Stimulated activated CD4-positive, alpha-beta T cell treated with anti-CD3 and anti-CD28 coated beads, TNF-alpha, amount 100 ng/mL, for 4 hours (primary cell): Measurements from ENCODE around the gene SLC7A10.
"Not testable (repeated sequence)": the region's sequence is repeated elsewhere in the genome, so short reads cannot be mapped to it uniquely, and the experiment has no call there.

Experiments used
- DNase-seq, 3 experiments: peaks; one replicate each; pipeline ENCODE4 v3.0.0-alpha.2; 2020; ENCODE audit warnings: low read depth in 3 of 3

Gene SLC7A10

DNA sequence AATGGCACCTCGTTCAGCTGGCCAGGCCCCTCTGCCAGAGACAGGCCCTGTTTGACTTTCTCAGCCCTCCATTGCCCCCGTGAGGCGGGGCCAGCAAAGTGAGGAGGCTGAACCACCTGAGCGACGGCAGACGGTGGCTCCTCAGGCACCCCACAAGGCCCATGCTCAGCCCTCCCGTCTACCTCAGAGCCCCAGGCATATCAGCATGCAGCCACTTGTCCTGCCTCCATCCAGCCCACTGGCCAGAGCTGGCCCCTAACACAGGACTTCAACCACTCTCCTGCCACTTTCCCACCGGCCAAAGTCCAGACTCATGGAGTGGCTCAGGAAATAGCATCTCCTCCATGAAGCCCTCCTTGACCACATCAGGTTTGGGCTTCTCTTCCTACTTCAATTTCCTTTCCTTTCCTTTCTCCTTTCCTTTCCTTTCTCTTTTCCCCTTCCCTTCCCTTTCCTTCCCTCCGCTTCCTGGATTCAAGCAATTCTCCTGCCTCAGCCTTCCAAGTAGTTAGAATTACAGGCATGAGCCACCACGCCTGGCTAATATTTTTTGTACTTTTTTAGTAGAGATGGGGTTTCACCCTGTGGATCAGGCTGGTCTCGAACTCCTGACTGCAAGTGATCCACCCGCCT is 9.3 kb downstream of the SLC7A10 start:
- no peak for DNase-seq

DNA sequence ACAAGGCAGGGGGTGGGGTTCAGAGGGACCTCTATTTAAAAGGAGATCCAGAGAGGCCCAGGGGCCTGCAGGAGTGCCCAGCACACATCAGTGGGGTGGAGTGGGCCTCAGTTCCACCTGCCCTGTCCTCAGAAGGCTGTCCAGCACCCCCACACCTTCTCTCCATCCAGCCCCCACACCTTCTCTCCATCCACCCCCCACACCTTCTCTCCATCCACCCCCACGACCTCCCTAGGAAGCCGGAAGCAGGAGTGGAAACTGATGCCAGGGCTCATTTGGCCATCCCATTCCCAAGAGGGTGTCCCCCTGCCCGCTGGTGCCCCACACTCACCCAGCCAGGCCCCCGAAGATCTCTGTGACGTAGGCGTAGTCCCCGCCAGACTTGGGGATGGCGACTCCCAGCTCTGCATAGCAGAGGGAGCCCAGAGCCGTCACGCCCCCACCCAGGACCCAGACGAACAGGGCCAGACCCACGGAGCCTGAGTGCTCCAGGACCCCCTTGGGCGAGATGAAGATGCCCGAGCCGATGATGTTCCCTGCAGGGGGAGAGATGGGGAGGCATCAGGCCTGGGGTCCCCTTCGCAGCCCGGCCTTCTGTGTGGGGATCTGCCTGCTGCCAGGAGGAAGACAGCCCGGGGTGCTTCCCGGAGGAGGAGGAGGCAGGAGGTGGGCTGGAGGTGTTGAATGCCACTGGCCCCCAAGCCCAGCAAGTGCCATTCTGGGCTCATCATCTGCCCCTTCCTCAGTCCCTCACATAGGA is 10.0 kb downstream of the SLC7A10 start:
- DNase-seq = no peak

DNA sequence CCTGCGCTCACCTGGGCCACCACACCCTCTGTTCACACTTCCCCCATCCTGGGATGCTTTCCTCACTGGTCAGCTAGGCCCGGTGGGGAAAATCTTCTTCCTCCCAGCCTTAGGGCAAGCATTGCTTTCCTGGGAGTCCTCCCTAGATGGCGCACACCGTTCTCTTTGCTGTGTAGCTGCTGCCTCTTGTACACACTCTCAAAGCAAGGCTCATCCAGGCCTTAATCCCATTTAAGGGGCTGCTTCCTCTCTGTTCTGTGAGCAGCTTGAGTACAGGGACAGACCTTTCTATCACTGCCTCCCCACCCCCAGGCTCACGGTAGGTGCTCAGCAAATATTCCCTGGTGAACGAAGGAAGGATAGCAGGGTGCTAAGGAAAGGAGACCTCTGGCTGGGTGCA is 11.1 kb downstream of the SLC7A10 start:
- DNase-seq = no peak

GRCh38 chr19:33212436-33213172 is 13.0 kb downstream of the SLC7A10 start:
- DNase-seq = no peak

DNA sequence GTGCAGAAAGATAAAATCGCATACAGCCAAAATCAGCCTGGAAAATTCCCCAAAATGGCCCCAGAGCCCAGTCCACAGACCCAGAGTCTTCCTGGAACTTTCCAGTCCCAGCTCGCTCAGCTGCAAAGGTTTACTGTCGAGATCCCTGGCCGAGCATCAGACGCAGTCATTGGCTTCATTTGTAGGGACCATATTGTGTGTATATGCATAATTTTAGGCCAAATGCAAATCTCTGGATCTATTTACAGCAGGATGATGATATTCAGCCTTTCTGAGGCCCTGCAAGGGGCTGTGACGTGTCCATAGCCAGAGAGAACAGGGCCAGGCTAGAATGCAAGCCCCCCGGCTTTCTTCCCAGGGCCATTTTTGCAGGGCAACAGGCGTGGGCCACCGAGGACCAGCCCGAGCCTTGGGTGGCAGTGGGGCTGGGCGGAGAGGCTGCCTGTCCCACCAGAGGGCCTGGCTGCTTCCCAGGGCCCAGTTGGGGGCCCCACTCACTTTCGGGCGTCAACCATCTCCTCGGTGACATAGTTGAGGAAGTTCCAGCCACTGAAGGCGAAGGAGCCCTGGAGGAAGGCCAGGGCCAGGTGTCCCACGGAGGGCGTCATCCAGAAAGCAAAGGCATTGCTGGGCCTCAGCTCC is 13.7 kb downstream of the SLC7A10 start:
- no peak for DNase-seq

DNA sequence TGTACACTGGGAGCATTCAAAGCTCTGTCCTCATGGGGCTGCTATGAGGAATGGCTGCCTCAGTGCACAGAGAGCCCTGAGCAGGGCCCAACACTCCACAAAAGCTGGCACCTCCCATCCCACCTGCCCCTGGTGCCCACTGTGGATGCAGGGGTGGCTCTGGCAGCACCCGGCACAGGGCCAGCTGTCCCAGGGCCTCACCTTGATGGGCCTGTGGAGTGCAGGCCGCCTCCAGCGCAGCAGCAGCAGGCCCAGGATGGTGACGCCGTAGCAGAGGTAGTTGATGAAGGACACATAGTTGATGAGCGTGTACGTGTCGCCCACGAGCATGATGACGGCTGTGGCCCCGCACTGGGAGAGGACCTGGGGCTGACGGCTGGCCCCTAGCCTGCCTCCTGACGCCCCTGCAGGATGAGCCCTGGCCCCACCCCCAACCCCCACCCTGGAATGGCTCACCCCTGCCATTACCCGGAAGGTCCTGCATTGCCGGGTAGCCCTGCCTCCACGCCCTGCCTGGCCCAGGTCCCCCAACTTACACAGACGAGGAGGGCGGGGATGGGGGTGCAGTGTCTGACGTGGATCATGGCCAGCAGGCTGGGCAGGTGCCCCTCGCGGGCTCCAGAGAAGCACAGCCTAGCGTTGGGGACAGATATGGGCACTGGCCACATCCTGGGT is 15.2 kb downstream of the SLC7A10 start:
- DNase-seq = no peak

DNA sequence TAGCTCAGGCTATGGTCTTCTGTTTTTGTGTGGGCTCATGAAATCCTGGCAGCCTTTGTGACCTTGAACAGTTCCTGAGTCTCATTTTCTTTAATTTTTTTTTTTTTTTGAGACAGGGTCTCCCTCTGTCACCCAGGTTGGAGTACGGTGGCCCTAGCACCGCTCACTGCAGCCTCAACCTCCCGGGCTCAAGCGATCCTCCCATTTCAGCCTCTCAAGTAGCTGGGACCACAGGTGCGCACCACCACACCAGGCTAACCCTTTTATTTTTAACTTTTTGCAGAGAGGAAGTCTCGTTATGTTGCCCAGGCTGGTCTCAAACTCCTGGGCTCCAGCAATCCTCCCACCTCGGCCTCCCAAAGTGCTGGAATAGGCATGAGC is 15.8 kb downstream of the SLC7A10 start:
- not testable (repeated sequence) for DNase-seq

DNA sequence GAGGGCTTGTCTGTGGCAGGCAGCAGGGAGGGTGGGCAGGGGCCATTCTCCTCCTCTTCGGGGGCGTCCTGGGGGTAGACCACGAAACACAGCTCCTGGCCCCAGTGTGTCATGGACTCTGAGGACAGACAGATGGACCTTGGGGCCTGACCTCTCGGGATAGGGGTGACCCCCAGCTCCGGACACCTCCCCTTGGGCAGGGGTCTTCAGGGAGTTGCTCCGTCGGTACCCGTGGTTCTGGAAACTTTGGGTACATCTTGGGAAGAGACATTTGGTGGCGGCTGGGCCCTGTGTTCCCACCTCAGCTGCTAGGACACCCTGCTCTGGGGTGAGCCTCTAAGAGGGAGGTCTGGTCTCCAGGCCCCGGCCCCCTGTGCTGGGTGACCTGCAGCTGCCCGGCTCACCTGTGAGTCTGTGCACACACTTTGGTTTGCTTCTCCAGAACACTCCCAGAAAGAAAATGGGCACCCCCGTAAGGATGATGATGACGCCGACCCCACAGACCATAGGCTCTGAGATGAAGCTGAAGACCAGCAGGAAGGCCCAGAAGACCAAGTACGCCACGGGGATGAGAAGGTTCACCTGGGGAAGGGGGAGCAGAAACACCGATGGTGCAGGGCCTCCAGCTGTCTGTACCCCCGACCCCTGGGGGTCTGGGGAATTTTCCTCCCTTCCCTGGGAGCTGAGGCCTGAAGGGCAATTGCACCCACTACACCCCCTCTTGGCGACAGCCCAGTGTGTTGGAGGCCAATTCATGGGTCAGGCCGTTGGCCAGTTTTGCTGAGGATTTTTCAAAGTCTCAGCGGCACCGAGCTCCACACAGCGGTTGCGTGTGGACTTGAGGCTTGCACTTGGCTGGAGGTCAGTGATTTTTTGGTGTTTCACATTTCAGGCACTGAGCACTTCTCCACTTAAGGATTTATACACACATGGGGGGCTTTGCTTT is 16.5 kb downstream of the SLC7A10 start:
- DNase-seq = no peak

DNA sequence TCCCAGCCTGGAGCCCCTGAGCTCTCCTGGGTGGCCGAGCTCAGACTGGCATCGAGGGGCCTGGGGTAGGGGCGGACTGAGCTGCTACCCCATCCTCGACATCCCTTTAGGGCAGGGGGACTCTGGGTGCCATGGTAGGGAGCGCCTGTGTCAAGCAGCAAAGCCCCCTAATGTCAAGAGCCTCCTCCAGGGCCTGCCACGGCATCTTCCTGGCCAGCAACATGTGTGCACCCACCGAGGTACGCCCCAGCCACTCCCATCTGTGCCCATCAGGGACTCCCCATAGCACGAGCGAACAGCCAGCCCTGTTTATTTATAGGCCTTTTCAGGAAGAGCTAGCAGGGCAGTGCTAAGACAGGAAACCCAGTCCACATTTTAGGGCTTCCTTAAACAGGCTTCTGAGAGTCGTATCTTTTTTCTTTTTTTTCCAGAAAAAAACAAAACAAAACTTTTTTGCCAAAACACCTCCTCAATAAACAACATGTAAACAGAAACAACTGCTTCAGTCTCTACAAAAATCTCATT is 17.2 kb downstream of the SLC7A10 start:
- no peak for DNase-seq

DNA sequence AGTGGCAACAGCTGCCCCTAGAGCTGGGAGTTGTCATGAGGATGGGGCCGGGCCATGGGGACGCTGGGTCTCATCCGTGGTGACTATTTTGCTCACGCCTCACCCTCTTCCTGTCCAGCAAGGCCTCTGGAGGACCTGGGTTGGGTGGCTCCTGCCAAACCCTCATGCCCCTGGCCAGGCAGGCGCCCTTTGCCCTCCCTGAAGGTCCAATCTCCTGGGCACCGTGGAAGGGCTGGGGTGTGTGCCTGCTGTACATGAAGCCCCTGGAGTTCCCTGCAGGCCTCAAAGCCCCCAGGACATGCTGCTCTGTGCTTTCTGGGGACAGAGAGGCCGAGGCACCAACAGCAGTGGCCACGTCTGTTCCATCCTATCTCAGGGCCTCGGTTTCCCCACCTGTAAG is 17.7 kb downstream of the SLC7A10 start:
- no peak for DNase-seq

GRCh38 chr19:33207040-33207620 is 18.5 kb downstream of the SLC7A10 start:
- DNase-seq = no peak

DNA sequence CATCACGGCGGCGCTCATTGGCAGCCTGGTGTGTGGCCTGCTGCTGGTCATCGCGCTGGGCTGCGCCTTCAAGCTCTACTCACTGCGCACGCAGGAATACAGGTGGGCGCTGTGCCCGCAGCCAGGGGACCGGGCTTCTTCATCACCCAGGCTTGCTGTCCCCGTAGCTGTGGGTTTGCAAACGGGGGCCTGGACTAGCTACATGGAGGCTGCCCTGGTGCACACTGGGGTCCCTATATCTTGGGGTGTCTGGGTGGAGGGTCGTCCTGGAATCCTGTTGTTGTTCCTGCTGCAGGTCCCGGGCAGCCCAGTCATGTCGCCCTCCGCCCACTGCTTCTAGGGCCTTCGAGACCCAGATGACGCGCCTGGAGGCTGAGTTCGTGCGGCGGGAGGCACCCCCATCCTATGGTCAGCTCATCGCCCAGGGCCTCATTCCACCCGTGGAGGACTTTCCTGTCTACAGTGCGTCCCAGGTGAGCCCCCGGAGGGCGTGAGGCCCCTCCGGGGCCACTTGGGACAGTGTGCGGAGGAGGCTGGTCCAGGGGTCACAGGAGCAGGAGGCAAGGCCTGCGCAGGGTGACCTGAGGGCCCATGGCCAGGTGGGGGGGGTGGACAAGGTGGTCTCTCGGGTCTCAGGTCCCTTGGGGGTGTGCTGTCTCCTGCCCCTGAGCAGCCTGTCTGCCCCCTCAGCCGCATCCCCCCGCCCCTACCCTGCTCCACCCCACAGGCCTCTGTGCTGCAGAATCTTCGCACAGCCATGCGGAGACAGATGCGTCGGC is 19.2 kb downstream of the SLC7A10 start:
- no peak for DNase-seq

GRCh38 chr19:33205531-33206260 is 20.0 kb downstream of the SLC7A10 start:
- no peak for DNase-seq

DNA sequence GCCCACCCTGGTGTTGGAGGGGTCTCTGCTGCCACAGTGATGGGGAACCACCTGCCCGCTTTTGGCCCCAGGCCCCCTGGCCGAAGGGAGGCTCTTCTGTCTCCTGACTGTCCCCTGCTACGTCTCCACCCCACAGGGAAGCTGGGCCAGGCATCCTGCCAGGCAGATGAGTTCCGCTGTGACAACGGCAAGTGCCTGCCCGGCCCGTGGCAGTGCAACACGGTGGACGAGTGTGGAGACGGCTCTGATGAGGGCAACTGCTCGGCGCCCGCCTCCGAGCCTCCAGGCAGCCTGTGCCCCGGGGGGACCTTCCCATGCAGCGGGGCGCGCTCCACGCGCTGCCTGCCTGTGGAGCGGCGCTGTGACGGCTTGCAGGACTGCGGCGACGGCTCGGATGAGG is 20.5 kb downstream of the SLC7A10 start:
- DNase-seq = no peak

- DNase-seq = no peak
Observed at GRCh38 chr19:33204136-33204973, 21.3 kb downstream of the SLC7A10 start.

DNA sequence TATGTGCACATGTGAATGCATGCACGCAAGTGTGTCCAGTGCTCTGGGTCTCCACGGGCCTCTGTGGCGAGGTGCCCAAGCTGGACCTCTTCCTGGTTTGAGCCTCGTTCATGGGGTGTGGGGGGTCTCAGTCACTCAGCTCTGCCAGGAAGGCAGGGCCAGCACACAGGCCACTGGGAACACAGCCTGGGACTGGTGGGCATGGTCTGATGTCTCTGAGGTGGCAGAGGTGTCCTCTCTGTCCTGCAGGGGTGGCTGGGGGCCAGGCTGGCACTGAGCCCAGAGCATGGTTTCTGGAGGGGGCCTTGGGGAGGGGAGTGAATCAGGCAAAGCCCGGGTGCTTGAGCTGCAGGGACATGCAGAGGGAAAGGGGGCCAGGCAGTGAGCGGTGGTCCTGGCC is 22.1 kb downstream of the SLC7A10 start:
- DNase-seq = no peak
